PC-9 (cell line): ENCODE data around the gene FGF4.

Source experiments
- CTCF ChIP-seq: fragments of 200-600 bp; sonication (generic); conservative IDR thresholded peaks from 2 replicates; pipeline ENCODE4 v1.6.1; 2017; ENCODE audit warnings: mixed run types, antibody characterized with exemption, mild to moderate bottlenecking, moderate library complexity
- EZH2 ChIP-seq: fragments of 200-600 bp; sonication (generic); IDR thresholded peaks from 2 replicates; pipeline ENCODE4 v1.8.0; 2017; ENCODE audit warnings: antibody characterized with exemption, low read depth

- TF ChIP-seq CTCF (no peak), EZH2 (no peak)
These were observed 27.9 kb upstream of the FGF4 start for GRCh38 chr11:69803022-69803421.
